HepG2 (cell line): Measurements from ENCODE around the gene JMJD6. TPM values are rescaled to one million over a fixed set of nuclear protein-coding genes. Genes with fewer than 3 reads are reported as not detected.

Experiments used
- AHR ChIP-seq: IDR thresholded peaks from 2 replicates; pipeline ENCODE4 v1.6.1; 2018; ENCODE audit warnings: missing genetic modification reagents, missing compliant biosample characterization
- AKAP8 ChIP-seq: sonication (generic); formaldehyde crosslinking; IDR thresholded peaks from 2 replicates; pipeline ENCODE4 v1.5.1; 2020; ENCODE audit warnings: mild to moderate bottlenecking, missing genetic modification reagents
- CCAR2 ChIP-seq: fragments of 200-400 bp; formaldehyde crosslinking; optimal IDR thresholded peaks from 2 replicates; pipeline ENCODE3; 2018; ENCODE audit warnings: low read depth, mild to moderate bottlenecking, low read length, moderate library complexity
- ETV6 ChIP-seq: sonication (generic); formaldehyde crosslinking; conservative IDR thresholded peaks from 2 replicates; pipeline ENCODE4 v1.4.0; 2020; ENCODE audit warnings: missing genetic modification reagents
- HNRNPK ChIP-seq: fragments of 200-400 bp; formaldehyde crosslinking; IDR thresholded peaks from 2 replicates; pipeline ENCODE4 v1.6.1; 2018; ENCODE audit warnings: low read length, low read depth, moderate library complexity, mild to moderate bottlenecking; ENCODE audit not compliant: poor library complexity, severe bottlenecking
- HOXA9 ChIP-seq: sonication (generic); formaldehyde crosslinking; IDR thresholded peaks from 2 replicates; pipeline ENCODE4 v1.8.1; 2022; ENCODE audit warnings: missing genetic modification reagents, mild to moderate bottlenecking, moderate library complexity, borderline replicate concordance
- ISL2 ChIP-seq: sonication (generic); formaldehyde crosslinking; IDR thresholded peaks from 2 replicates; pipeline ENCODE4 v1.5.0; 2020; ENCODE audit warnings: missing genetic modification reagents
- NAIF1 ChIP-seq: sonication (generic); formaldehyde crosslinking; IDR thresholded peaks from 2 replicates; pipeline ENCODE4 v1.5.0; 2020; ENCODE audit warnings: mild to moderate bottlenecking, missing genetic modification reagents, borderline replicate concordance
- ONECUT2 ChIP-seq: sonication (generic); formaldehyde crosslinking; IDR thresholded peaks from 2 replicates; pipeline ENCODE4 v1.4.0; 2020; ENCODE audit warnings: missing genetic modification reagents
- RAD51 ChIP-seq: fragments of 450-650 bp; IDR thresholded peaks from 2 replicates; pipeline ENCODE4 v1.6.1; 2016; ENCODE audit warnings: borderline replicate concordance
- RBM22 ChIP-seq: fragments of 200-400 bp; formaldehyde crosslinking; optimal IDR thresholded peaks from 2 replicates; pipeline ENCODE3; 2017; ENCODE audit warnings: mild to moderate bottlenecking, low read length, moderate library complexity
- SRSF1 ChIP-seq: fragments of 200-400 bp; formaldehyde crosslinking; optimal IDR thresholded peaks from 2 replicates; pipeline ENCODE3; 2017; ENCODE audit warnings: mild to moderate bottlenecking, low read depth, low read length, moderate library complexity
- ZC3H13 ChIP-seq: sonication (generic); formaldehyde crosslinking; IDR thresholded peaks from 2 replicates; pipeline ENCODE4 v1.8.1; 2023; ENCODE audit warnings: mild to moderate bottlenecking, missing genetic modification reagents, moderate library complexity
- ZNF3 ChIP-seq: IDR thresholded peaks from 2 replicates; pipeline ENCODE4 v1.7.0; 2017; ENCODE audit warnings: inconsistent platforms
- ZNF367 ChIP-seq: sonication (generic); formaldehyde crosslinking; IDR thresholded peaks from 2 replicates; pipeline ENCODE4 v1.4.0; 2020; ENCODE audit warnings: missing genetic modification reagents, borderline replicate concordance
- ZNF569 ChIP-seq: sonication (generic); formaldehyde crosslinking; IDR thresholded peaks from 2 replicates; pipeline ENCODE4 v1.5.0; 2020; ENCODE audit warnings: mild to moderate bottlenecking, missing genetic modification reagents, moderate library complexity, borderline replicate concordance
- polyA plus RNA-seq, 8 experiments: library from polyadenylated mRNA; depleted of rRNA in 3 of 8; stranded (reverse) in 7 of 8; unstranded in 1 of 8; fragments of >200 nt; fragmentation: Illumina TruSeq in 4 of 8; extraction: Trizol in 4 of 8; gene quantifications; 2 replicates each; pipeline versions ENCODE4 v1.2.1 to v1.2.3, GENCODE V29; 2011 to 2016; ENCODE audit warnings: low read depth in 4 of 8, missing spikeins in 1 of 8, mixed read lengths in 1 of 8; ENCODE audit not compliant: insufficient read depth in 1 of 8
- total RNA-seq, 5 experiments: library from RNA; depleted of rRNA; stranded (reverse); fragments of >200 nt; fragmentation: Illumina TruSeq; extraction: Trizol; gene quantifications; 2 replicates each; pipeline ENCODE4 v1.2.3, GENCODE V29; 2016; ENCODE audit warnings: low read depth in 1 of 5
- TF ChIP-seq, protein P1 (sequence below): IDR thresholded peaks from 2 replicates; pipeline ENCODE4 v1.6.1; 2016; ENCODE audit warnings: low read depth, control low read depth
- TF ChIP-seq, protein P2 (sequence below): sonication (generic); formaldehyde crosslinking; IDR thresholded peaks from 2 replicates; pipeline ENCODE4 v1.8.0; 2022; ENCODE audit warnings: low read depth, missing genetic modification reagents
- TF ChIP-seq, protein P3 (sequence below): fragments of 450-650 bp; IDR thresholded peaks from 2 replicates; pipeline ENCODE4 v1.6.1; 2017; ENCODE audit warnings: mild to moderate bottlenecking
- TF ChIP-seq, protein P4 (sequence below): sonication (generic); formaldehyde crosslinking; IDR thresholded peaks from 2 replicates; pipeline ENCODE4 v1.8.0; 2022; ENCODE audit warnings: missing genetic modification reagents, low read depth, mild to moderate bottlenecking, borderline replicate concordance

Gene JMJD6
- total and polyA plus RNA-seq, 2 of the 13 experiments (the other 11 are each of a cell fraction or from before 2014, with no cell fraction given) = 33.6 to 41.0 TPM

DNA sequence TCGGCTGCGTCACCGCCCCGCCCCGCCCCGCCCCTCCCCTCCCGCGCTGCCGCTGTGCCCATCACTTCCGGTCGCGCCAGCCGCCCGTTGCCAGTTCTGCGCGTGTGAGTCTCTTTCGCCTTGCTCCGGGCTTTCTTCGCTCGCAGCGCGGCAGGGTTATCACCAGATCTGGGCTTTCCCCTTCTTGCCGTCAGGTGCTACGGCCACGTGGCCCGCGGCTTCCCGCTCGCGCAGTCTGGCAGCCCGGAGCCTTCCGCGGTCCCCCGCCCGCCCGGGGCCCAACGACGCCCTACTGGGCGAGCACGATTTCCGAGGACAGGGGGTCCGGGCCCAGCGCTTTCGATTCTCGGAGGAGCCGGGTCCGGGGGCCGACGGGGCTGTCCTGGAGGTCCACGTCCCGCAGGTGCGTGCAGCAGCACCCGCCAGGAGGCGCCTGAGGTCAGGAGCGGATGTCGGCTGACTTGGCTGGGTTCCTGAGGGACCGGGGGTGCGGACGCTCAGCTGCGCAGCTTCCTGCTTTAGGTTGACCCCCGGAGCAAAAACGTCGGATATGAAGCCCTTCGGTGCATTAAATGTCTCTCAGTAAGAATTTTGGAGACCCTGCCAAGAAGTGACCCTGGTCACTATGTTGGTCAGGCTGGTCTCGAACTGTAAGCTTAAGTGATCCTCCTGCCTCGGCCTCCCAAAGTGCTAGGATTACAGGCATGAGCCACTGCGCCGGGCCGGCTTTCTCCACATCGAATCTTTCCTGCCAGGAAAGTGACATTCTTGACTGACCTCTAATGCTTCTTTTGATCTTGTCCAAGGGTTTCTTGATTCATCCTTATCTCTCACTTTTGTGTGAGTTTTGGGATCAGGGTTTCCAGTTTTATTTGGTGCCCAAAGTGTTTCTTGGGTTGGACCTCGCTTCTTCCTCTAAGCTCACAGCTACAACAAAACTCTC is 641 bp upstream of the JMJD6 start, which contains the start of gene METTL23 (continued):
- TF ChIP-seq HNRNPK (no peak), AKAP8 (CRISPR knock-in tag) (no peak; the same call in none of the 2 replicates), ZC3H13 (CRISPR knock-in tag) (peak; percentile 90), ZNF569 (no peak; the same call in 1 of the 2 replicates), ETV6 (CRISPR knock-in tag) (peak; percentile 80), HOXA9 (CRISPR knock-in tag) (peak; percentile 92; the same call in 1 of the 2 replicates), ZNF3 (no peak), ISL2 (CRISPR knock-in tag) (no peak), ONECUT2 (peak; percentile 63), NAIF1 (CRISPR knock-in tag) (no peak), RBM22 (no peak), SRSF1 (no peak), ZNF367 (CRISPR knock-in tag) (no peak), RAD51 (no peak), CCAR2 (no peak), AHR (CRISPR knock-in tag) (no peak)
- TF ChIP-seq, protein P1, sequence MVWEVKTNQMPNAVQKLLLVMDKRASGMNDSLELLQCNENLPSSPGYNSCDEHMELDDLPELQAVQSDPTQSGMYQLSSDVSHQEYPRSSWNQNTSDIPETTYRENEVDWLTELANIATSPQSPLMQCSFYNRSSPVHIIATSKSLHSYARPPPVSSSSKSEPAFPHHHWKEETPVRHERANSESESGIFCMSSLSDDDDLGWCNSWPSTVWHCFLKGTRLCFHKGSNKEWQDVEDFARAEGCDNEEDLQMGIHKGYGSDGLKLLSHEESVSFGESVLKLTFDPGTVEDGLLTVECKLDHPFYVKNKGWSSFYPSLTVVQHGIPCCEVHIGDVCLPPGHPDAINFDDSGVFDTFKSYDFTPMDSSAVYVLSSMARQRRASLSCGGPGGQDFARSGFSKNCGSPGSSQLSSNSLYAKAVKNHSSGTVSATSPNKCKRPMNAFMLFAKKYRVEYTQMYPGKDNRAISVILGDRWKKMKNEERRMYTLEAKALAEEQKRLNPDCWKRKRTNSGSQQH (CRISPR knock-in tag) = peak; percentile 63; the same call in 1 of the 2 replicates
- TF ChIP-seq, protein P2, sequence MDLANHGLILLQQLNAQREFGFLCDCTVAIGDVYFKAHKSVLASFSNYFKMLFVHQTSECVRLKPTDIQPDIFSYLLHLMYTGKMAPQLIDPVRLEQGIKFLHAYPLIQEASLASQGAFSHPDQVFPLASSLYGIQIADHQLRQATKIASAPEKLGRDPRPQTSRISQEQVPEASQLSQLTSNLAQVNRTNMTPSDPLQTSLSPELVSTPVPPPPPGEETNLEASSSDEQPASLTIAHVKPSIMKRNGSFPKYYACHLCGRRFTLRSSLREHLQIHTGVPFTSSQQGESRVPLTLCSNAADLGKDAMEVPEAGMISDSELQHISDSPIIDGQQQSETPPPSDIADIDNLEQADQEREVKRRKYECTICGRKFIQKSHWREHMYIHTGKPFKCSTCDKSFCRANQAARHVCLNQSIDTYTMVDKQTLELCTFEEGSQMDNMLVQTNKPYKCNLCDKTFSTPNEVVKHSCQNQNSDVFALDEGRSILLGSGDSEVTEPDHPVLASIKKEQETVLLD (CRISPR knock-in tag) = peak; percentile 37; the same call in 1 of the 2 replicates
- TF ChIP-seq, protein P3, sequence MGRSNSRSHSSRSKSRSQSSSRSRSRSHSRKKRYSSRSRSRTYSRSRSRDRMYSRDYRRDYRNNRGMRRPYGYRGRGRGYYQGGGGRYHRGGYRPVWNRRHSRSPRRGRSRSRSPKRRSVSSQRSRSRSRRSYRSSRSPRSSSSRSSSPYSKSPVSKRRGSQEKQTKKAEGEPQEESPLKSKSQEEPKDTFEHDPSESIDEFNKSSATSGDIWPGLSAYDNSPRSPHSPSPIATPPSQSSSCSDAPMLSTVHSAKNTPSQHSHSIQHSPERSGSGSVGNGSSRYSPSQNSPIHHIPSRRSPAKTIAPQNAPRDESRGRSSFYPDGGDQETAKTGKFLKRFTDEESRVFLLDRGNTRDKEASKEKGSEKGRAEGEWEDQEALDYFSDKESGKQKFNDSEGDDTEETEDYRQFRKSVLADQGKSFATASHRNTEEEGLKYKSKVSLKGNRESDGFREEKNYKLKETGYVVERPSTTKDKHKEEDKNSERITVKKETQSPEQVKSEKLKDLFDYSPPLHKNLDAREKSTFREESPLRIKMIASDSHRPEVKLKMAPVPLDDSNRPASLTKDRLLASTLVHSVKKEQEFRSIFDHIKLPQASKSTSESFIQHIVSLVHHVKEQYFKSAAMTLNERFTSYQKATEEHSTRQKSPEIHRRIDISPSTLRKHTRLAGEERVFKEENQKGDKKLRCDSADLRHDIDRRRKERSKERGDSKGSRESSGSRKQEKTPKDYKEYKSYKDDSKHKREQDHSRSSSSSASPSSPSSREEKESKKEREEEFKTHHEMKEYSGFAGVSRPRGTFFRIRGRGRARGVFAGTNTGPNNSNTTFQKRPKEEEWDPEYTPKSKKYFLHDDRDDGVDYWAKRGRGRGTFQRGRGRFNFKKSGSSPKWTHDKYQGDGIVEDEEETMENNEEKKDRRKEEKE = no peak
- TF ChIP-seq, protein P4, sequence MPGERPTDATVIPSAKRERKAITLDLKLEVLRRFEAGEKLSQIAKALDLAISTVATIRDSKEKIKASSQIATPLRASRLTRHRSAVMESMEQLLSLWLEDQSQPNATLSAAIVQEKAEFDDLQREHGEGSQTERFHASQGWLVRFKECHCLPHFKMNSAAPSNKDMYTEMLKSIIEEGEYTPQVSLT = no peak
